Measurements from ENCODE around the gene KAT6B. TPM values are rescaled to one million over a fixed set of nuclear protein-coding genes. Genes with fewer than 3 reads are reported as not detected.

The KAT6B gene
- total RNA-seq, 1 experiment from 2014 or later = 21.1 TPM

DNA sequence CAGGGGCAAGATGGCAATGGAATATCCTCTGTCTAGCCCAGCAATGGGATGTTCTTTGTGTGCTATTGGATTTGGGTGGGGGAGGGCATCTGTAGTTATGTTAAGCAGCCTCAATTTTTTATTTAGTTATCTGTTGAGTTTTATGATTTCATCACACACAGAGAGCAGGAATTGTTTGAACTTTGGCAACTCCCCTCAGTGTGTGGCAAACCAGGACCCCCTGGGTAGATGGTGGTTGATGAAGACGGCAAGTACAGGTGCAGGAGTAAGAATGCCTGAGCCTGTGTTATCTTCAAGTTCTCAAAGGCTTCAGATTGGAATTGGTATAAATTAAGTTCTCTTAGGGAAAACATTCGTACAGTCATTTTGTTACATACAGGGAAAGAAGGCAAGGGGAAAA is 142.7 kb downstream of the KAT6B start:
- H3K27me3 ChIP-seq = no peaks in the 10 kb centered on the region
- H3K9me3 ChIP-seq (replicated peaks) = no peaks in the 10 kb centered on the region
- peaks cover 3% of the 10 kb centered on the region; the same call in 1 of the 2 replicates for H3K36me3 ChIP-seq
- H3K27ac ChIP-seq = no peak overlapping the region
- H3K4me3 ChIP-seq = no peak overlapping the region
- no peak for DNase-seq
- peaks cover 16% of the 10 kb centered on the region for H3K4me1 ChIP-seq

DNA sequence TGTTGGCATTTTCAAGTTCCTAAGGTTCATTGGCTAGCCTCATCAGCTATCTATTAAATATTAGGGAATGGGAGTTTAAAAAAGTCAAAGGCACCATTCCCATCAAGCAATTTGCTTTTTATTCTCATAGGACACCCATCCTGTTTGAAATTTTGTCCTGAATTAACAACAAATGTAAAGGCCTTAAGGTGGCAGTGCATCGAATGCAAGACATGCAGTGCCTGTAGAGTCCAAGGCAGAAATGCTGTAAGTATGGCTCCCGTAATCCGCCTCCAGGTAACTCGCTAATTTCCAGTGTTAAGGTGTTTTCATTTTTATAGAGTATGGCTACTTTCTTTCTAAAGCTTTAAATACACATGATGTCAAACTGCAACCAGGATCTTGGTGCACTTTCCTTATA is 143.1 kb downstream of the KAT6B start:
- Histone ChIP-seq H3K9me3 (replicated peaks) (no peaks in the 10 kb centered on the region), H3K4me3 (no peak overlapping the region), H3K4me1 (peaks cover 16% of the 10 kb centered on the region), H3K27me3 (no peaks in the 10 kb centered on the region), H3K27ac (no peak overlapping the region), H3K36me3 (peaks cover 3% of the 10 kb centered on the region; the same call in 1 of the 2 replicates)
- no peak for DNase-seq

DNA sequence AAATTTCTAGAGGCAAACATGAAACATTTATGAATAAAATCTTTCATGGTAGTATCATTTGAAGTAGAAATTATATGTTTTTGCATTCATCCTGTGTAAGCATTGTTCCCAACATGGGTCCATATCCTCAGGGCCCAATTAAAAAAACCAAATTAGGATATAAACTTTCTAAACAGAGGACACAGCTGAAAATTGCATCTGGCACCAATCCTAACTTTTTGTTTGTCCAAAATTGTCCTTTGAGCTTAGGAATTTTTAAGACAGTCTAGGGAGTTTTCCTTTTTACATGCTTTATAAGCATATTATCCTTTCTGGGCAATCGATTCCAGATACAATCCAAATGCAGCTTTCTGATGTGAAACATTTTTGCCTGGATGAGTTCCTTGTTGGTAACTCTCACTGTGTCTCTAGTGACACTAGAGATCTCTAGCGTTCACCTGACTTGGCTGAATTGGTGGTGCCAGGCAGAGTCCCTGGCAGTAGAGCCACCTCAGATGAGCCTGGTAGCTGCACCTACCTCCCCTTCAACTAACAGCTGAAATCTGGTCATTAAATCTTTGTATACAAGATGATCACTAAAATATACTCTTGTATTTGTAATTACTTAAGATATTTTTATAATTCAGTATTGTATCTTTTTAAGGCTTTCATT is 147.5 kb downstream of the KAT6B start:
- DNase-seq = no peak
- Histone ChIP-seq H3K36me3 (peaks cover 14% of the 10 kb centered on the region), H3K27me3 (no peaks in the 10 kb centered on the region), H3K27ac (no peak overlapping the region), H3K4me3 (no peak overlapping the region), H3K4me1 (peaks cover 3% of the 10 kb centered on the region), H3K9me3 (replicated peaks) (no peaks in the 10 kb centered on the region)

DNA sequence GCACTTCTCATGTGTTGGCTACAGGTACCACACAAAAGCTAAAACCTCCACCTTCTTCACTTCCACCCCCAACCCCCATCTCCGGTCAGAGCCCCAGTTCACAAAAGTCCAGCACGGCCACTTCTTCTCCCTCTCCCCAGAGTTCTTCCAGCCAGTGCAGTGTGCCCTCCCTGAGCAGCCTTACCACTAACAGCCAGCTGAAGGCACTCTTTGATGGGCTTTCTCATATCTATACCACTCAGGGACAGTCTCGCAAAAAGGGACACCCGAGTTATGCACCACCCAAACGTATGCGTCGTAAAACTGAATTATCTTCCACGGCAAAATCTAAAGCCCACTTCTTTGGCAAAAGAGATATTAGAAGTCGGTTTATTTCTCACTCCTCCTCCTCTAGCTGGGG is 149.4 kb downstream of the KAT6B start:
- Histone ChIP-seq H3K9me3 (replicated peaks) (no peaks in the 10 kb centered on the region), H3K36me3 (peaks cover 14% of the 10 kb centered on the region), H3K4me1 (no peaks in the 10 kb centered on the region), H3K27ac (no peak overlapping the region), H3K27me3 (no peaks in the 10 kb centered on the region), H3K4me3 (no peak overlapping the region)
- no peak for DNase-seq

DNA sequence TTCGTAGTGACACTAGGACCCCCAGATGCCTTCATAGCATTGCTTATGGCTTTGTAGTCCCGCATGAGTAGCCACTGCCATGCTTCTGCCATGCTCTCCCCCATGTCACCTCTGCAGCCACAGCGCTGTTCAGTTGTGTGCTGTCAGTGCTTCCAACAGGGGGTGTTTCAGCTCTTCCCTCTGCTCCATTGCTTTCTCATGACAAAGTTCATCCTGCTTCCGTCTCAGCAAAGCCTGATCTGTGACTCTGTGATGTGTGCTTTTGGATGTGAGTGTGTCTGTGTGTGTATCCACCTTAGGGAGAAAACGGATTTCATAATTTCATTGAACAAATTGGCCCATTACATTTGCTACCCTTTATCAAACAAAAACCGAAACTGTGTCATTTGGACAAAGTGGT is 150.2 kb downstream of the KAT6B start:
- Histone ChIP-seq H3K4me1 (no peaks in the 10 kb centered on the region; the same call in 1 of the 2 replicates), H3K27me3 (no peaks in the 10 kb centered on the region), H3K27ac (no peak overlapping the region), H3K36me3 (peaks cover 14% of the 10 kb centered on the region), H3K4me3 (no peak overlapping the region), H3K9me3 (replicated peaks) (no peaks in the 10 kb centered on the region)
- no peak for DNase-seq

DNA sequence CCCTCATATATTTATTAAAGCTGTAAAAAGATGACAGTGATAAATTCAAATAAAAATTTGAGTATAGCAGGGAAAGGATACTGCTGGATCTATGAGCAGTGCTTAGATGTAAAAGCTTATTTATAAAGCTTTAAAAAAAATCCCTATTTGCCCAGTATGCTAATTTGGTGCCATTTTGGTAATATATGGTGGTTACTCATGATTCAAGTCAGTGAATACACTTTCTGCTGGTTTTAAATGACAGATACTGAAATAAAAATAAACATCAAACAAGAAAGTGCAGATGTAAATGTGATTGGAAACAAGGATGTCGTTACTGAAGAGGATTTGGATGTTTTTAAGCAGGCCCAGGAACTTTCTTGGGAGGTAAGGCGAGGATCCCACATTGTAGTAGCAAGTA is 150.7 kb downstream of the KAT6B start:
- Histone ChIP-seq H3K4me1 (no peaks in the 10 kb centered on the region; the same call in 1 of the 2 replicates), H3K27ac (no peak overlapping the region), H3K27me3 (no peaks in the 10 kb centered on the region), H3K4me3 (no peak overlapping the region), H3K9me3 (replicated peaks) (no peaks in the 10 kb centered on the region), H3K36me3 (peaks cover 14% of the 10 kb centered on the region)
- no peak for DNase-seq

DNA sequence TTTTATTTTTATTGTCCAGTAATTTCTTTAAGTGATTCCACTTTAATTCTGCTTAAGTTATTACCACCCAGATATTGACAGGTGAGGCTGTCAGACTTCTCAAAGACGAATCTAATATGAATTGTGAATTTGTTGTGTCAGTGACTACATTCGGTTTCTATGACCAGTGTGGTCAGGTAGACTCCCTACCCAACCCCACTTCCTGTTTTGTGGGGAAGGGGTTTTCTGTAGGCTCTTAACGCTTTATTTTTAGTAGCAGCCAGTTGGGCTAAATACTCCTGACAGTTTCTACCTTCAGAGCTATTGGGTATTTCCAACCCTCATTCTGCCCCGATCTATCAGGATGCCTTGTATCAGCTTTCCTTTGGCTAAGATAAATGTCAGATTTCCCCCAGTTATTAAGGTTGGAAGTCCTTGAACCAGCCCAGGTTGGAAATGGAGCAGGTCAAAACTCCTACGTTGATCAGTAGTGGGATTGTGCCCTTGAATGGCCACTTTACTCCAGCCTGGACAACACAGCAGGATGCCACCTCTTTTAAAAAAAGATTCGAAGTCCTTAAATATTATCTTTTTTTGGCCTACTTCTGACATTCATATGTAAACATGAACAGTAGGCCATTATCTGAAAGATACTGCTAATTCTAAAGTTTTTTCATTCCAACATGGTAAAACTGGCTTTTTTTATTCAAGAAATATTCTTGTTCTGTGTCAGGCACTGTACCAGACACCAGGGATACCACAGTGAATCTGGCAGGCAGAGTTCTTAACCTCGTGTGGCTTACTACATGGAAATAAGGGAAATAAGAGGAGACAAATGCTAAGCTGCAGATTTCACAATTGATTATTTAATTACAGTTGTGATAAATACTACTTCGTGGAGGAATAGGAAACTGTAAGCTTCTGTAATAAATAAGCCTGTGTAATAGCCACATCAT is 151.8 kb downstream of the KAT6B start:
- Histone ChIP-seq H3K9me3 (replicated peaks) (no peaks in the 10 kb centered on the region), H3K27ac (no peak overlapping the region), H3K36me3 (peaks cover 14% of the 10 kb centered on the region), H3K4me1 (peaks cover 7% of the 10 kb centered on the region; the same call in 1 of the 2 replicates), H3K4me3 (no peak overlapping the region), H3K27me3 (no peaks in the 10 kb centered on the region)
- DNase-seq = no peak

DNA sequence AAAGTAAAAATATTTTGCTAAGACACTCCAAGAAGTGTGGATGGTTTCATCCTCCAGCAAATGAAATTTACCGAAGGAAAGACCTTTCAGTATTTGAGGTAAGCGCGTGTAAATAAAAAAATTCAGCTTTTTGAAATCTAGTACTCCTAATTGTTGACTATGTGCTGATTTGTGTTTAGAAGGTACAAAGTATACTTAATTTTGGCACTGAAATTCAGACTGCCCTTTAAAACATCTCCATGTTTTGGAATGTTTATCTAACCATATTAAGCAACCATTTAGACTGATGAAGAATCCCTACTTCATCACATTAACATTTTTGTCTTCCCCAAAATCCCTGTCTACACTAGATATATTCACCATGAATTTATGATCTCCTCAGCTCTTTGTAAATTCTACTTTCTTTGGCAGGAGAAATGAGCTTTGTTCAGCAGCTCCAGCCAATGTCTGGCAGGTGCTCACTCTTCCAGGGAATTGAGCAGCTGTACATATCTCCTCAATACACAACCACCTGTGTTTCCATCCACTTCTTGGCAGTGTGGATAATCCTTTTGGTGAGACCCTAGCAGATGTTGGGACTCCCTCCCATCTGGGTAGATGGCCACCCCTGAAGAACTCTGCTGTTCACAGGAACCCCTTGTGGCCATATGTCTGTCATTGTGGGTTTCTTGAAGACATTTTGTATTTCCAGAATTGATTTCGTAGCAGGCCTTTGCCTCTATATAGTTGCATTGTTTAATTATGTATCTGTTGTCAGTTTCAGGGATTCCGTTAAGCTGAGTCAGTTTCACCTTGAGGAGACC is 155.6 kb downstream of the KAT6B start:
- Histone ChIP-seq H3K36me3 (peaks cover 3% of the 10 kb centered on the region), H3K27ac (0 out of 2 replicates have a peak overlapping the region, but pooled peaks have one; percentile 4), H3K4me3 (no peak overlapping the region), H3K9me3 (replicated peaks) (no peaks in the 10 kb centered on the region), H3K27me3 (no peaks in the 10 kb centered on the region), H3K4me1 (peaks cover 7% of the 10 kb centered on the region; the same call in 1 of the 2 replicates)
- peak; percentile 41 to 77 for DNase-seq

DNA sequence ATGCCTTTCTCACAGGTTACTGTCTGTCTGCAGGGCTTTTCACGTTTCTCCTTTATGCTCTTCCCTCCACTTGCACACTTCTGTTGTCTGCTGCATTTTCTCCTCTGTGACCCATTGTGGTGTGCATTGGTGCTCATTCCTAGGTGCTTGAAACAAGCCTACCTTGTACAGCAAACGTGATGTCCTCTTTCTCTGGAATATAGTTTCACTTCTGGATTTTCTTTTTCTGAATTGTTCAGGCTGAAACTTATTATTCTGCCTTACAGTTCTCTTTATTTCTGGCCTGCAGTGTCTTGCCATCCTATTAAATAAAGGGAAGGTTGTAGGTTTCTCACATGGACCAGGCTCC is 156.2 kb downstream of the KAT6B start:
- no peaks in the 10 kb centered on the region for H3K27me3 ChIP-seq
- H3K4me3 ChIP-seq = no peak overlapping the region
- H3K36me3 ChIP-seq = no peaks in the 10 kb centered on the region; the same call in 1 of the 2 replicates
- no peak for DNase-seq
- H3K9me3 ChIP-seq (replicated peaks) = no peaks in the 10 kb centered on the region
- H3K4me1 ChIP-seq = peaks cover 7% of the 10 kb centered on the region; the same call in 1 of the 2 replicates
- 0 out of 2 replicates have a peak overlapping the region, but pooled peaks have one; percentile 4 for H3K27ac ChIP-seq

DNA sequence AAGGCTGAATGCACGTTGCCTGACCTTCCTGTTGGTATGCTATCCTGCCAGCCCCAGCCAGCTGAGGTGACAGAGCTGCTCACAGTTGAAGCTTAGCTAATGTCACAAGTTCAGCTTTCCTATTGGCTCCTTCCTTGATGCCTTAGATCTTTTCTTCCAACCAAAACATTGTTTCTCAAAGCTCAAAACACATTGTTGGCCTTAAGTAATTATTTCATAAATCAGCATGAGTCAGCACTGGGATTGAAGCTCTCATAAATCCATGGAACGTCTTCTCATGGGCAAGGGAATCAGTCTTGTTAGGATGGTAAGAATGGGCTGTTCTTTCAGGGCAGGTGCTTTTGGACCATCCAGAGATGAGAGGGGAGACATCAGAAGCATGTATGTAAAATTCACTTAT is 157.0 kb downstream of the KAT6B start:
- Histone ChIP-seq H3K27ac (no peak overlapping the region), H3K9me3 (replicated peaks) (no peaks in the 10 kb centered on the region), H3K27me3 (no peaks in the 10 kb centered on the region), H3K4me3 (no peak overlapping the region), H3K4me1 (peaks cover 7% of the 10 kb centered on the region; the same call in 1 of the 2 replicates), H3K36me3 (no peaks in the 10 kb centered on the region; the same call in 1 of the 2 replicates)
- DNase-seq = no peak

DNA sequence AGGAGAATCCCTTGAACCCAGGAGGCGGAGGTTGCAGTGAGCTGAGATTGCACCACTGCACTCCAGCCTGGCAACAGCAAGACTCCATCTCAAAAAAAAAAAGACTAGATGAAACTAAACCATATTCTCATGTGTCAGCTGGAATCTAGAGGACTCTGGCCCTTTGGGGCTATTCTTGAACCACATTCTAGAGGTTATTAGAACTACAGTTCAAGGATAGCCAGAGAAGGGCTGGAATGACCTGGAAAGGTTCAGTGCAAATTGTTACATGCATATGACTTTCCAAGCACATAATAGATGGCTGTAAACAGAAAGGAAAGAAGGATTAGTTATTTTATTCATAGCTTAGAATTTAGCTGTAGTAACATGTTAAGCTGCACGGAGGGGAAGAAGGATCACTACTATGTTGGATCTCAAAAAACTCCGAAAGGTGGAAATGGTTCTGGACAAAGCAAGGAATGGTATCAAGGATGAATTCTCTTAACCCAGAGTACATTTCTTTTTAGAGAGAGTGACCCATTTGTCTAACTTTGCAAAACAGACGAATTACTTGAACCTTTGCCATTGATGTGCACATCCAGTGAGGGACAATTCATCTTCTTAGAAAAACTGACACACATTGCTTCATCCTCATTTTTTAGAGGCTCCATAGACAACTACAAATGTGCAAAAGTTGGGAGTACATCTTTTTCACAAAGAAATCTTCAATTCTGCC is 161.1 kb downstream of the KAT6B start:
- no peaks in the 10 kb centered on the region for H3K27me3 ChIP-seq
- no peak for DNase-seq
- no peaks in the 10 kb centered on the region for H3K9me3 ChIP-seq (replicated peaks)
- 0 out of 2 replicates have a peak, but pooled peaks cover 2% of the 10 kb centered on the region for H3K36me3 ChIP-seq
- H3K27ac ChIP-seq = no peak overlapping the region
- no peak overlapping the region for H3K4me3 ChIP-seq
- peaks cover 3% of the 10 kb centered on the region; the same call in 1 of the 2 replicates for H3K4me1 ChIP-seq

DNA sequence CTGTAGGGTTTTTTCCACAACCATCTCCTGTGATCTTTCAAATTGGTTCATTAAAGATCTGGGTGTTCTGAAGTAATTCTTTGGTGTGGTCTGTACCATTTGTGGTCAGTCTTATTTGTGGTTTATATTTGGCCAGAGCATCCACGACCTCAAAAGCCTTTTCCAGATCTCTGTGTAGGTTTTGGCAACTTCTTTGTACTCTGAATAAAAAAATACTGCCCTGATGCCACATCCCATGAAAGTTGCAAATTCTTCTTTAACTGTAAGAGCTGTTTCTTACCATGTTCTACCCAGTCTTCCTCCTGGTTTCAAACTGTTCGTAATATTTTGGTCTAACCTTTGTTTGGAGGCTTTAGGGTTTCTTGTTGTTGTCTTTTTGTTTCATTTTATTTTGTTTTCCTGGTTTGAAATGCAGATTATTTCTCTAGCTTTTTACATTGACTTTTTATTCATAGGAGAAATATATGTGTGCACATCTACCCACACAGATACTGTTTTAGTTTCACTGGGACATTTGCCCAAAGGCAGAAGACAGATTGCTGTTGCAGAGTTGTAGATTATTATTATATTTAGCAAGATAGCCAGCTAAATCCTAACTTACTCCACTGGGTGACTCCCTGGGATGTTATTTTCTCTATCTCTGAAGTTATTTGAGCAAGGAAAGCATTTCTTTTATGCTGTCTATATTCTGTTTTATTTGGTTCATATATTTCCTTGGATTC is 161.8 kb downstream of the KAT6B start:
- H3K27ac ChIP-seq = no peak overlapping the region
- H3K4me3 ChIP-seq = no peak overlapping the region
- 0 out of 2 replicates have a peak, but pooled peaks cover 2% of the 10 kb centered on the region for H3K36me3 ChIP-seq
- no peaks in the 10 kb centered on the region for H3K9me3 ChIP-seq (replicated peaks)
- H3K27me3 ChIP-seq = no peaks in the 10 kb centered on the region
- DNase-seq = no peak
- no peaks in the 10 kb centered on the region; the same call in 1 of the 2 replicates for H3K4me1 ChIP-seq

DNA sequence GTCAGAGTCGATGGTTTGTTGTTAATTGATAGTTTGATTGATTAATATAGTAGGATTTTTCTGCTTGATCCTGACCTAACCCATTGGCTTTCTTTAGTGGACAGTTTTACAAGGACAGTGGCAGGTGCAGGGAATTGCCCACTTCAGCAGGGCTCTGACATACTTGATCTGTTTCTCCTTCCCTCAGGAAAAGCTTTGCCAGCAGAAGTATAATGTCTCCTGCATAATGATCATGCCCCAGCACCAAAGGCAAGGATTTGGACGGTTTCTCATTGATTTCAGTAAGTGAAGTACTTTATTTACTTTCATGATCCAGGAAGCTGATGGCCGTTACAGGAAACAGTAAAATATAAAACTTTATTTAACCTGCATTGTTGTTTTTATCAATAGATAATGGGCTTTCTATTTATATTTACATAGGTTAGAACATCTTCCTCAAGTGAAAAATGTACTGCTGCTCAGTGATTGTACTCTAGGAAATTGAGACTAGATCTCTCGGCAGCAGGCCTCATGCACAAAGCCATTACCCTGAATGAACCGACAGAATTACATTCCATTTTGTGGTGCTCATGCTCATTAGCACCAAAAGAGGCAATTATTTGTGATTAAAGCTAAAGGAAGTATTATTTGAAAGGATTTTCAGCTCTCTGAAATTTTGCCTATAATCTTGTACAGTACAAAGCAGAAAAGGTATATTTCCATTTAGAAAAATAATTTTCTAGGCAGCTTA is 162.6 kb downstream of the KAT6B start:
- Histone ChIP-seq H3K36me3 (0 out of 2 replicates have a peak, but pooled peaks cover 2% of the 10 kb centered on the region), H3K4me1 (no peaks in the 10 kb centered on the region; the same call in 1 of the 2 replicates), H3K27ac (no peak overlapping the region), H3K9me3 (replicated peaks) (no peaks in the 10 kb centered on the region), H3K4me3 (no peak overlapping the region), H3K27me3 (no peaks in the 10 kb centered on the region)
- DNase-seq = no peak
